NCI-H2227 (cell line): Measurements from ENCODE around the gene RGS4.

Experiments
- DNase-seq: peaks from one replicate; lab custom pipeline; 2025; ENCODE audit not compliant: unreplicated experiment; lab: John Stamatoyannopoulos, UW

RGS4 gene

DNA sequence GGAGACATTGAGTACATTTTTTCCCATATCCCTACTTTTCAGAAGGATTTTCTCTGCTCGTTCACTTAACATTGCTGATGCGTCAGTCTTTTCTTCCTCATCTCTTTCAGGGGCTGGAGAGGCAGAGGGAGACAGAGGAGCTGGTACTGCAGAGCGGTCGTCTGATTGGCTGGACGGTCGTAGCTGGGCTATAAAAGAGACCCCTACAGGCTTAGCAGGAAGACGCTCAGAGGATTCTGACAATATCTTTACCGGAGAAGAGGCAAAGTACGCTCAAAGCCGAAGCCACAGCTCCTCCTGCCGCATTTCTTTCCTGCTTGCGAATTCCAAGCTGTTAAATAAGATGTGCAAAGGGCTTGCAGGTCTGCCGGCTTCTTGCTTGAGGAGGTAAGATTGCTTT lies at the start of gene RGS4:
RGS4 (plus strand) TSS at position 220 of the 400 bp plus-strand sequence; CDS start at position 344, 124 bp downstream.
- peak; percentile 92 for DNase-seq

GRCh38 chr1:163022129-163022528 lies 47.0 kb upstream of the RGS4 start:
- no peak for DNase-seq

GRCh38 chr1:163027610-163028009 lies 41.6 kb upstream of the RGS4 start:
- no peak for DNase-seq

DNA sequence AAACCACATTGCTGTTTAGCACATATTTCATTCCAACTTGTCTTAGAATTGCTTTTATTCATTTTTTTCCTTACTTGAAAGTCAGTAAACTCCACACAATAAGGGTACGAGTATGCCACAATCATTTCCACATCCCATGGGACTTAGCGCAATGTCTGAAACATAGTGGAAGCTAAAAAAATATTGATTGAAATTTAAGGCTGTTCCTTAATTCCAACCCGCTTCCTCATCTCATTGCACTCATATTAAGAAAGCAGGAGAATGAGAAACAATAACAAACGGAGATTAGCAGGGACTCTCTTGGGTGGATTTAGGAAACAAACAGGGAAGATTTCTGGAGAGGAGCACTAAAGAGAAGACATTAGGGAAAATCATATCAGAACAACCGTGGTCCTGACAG lies 39.3 kb upstream of the RGS4 start:
- no peak for DNase-seq

DNA sequence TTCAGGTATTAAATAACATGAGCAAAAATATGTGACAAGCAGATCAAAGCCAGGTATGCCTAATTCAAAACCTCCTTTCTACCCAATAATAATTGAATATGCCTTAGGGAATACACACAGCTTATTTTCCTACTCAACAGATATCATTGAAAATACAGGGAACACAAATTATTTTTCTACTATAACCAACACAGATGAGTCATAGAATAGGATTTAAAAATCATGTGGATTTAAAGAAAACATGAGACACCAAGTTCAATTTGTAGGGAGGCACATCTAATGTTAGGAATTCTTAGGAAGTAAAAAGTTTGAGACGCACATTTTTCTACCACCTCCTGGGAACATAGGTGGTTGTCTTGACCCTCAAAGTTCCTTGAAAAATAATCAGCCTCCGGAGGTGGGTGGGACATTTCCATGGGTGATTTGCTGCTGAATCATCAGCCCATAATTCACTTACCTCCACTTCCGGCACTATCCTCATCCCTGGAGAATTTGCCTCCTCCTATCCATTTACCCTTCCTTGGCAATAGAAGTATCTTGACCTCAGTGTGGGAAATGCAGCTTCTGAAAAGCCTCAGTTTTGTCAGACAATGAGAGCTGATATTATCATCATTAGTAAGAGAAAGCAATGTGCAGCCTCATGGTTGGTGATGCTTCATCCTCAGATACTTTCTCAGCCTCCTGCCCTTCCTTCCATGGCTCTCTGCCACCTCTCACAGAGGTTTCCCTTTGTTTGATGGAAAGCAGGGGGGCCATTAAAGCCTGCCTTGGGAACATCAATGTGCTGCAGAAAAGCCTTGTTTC lies 33.5 kb upstream of the RGS4 start:
- peak; percentile 81 for DNase-seq

- no peak for DNase-seq
Observed at GRCh38 chr1:163036671-163037070, 32.5 kb upstream of the RGS4 start.

- no peak for DNase-seq
Observed at GRCh38 chr1:163038928-163039706, 30.0 kb upstream of the RGS4 start.

DNA sequence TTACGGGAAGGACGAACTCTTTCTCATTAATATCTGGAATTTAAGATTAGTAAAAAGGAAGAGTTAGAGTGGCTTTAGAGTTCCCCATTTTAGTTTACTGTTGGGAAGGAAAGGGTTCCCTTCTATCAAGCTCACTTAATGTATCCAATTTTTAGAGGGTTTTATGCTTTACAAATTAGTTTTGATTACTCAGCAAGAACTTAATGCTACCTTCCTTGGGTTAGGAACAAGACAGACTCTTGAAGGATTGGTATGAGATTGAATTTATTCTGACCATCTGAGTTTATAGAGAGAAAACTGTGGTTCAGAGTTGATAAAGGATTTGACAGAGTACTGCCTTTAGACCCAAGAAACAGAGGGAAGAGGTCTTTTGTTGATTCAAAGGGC lies 29.5 kb upstream of the RGS4 start:
- no peak for DNase-seq

GRCh38 chr1:163046071-163046470 lies 23.1 kb upstream of the RGS4 start:
- no peak for DNase-seq

- no peak for DNase-seq
Observed at GRCh38 chr1:163047951-163048659, 21.1 kb upstream of the RGS4 start.

DNA sequence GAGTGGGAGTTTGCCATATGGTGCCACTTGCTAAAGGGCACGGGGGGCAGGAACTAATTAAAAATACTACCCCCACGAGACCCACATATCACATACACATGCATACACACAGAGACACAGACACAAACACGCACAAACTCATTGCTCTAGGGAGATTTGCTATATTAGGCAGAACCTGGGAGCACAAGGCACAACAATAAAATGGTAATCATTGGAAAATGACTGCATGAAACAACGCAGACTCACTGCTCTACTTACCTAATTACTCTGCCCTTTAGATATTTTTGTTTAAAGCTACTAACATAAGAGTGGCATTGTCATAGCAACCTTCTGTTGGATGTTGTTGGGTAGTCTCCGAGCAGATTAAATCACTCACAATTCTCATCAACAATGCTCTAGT lies 20.3 kb upstream of the RGS4 start:
- DNase-seq: peak; percentile 52

DNA sequence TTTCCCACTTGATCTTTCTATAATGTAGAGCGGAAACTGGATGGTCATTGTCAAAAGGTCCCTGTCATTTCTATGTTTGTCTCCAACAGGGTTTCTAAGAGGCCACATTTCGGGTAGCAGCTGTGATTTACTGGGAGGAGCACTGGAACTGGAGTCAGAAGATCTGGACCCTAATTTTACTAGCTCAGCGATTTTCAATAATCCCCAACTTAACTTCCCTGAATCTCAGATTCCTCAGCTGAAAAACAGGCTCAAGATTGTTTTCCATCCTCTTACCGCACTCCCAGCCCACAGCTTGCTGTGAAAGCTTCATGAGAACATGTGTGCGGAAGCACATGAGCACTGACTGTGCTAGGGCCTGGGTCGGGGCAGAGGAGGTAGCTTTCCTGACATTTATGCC lies 19.9 kb upstream of the RGS4 start:
- no peak for DNase-seq

DNA sequence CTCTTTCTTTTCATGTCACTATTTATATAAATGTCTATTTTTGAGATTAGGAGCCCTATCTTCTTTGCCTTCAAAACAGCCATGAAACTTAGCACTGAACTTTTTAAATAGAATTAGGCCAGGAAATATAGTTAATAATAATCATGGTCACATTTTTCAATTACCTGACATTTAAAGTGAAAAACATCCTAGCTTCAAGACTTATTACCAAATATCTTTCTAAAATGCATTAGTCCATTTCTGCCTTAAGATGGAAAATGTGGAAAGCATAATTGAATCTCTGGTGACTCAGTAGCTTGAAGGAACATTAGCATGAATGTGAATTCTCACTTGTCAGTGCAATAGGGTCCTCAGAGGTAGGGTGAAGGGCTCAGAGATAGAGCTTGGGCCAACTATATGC lies 18.7 kb upstream of the RGS4 start:
- no peak for DNase-seq

DNA sequence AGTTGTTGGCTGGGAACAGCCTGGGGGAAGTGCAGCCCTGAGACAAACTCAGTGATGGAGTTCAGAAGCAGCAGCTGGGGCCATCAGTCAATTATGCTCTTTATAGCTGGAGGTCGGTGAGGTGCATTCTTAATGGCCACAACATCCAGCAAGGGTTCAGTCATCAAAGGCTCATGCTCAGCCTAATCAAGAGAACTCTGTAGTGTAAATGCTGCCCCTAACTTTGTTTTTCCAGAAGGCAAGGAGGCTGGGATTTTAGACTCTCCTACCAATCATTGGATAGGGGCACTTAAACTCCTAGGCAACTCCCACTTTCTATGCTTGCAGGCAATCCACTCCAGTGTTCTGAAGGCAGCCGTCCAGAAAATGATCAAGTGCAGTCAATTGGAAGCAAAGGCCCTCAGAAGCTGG lies 15.0 kb upstream of the RGS4 start:
- peak; percentile 67 for DNase-seq

GRCh38 chr1:163055005-163055404 lies 14.2 kb upstream of the RGS4 start:
- DNase-seq: peak; percentile 11

DNA sequence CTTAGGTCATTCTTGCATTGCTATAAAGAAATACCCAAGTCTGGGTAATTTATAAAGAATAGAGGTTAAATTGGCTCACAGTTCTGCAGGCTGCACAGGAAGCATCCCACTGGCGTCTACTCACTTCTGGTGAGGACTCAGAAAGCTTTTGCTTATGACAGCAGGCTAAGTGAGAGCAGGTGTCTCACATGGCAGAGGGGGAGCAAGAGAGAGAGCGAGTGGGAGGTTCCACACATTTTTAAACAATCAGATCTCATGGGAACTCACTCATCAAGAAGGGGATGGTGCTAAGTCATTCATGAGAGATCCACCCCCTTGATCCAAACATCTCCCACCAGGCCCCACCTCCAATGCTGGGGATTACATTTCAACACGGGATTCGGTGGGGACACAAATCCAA lies 13.6 kb upstream of the RGS4 start:
- DNase-seq: peak; percentile 79

DNA sequence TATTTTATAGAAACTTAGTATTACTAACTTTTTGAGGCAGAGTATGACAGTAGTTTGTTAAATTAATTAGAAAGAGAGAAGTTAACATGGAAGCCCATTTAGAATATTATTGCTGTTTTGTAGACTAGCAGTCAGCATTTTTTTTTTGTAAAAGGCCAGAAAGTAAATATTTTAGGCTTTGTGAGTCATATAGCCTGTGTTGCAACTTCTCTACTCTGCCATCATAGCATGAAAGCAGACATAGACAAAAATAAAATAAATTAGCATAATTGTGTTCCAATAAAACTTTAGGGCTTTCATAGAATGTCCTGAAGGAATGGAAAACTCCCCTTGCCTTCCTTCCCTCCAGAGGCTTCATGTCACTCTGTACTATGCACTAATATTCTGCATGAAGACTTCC lies 12.3 kb upstream of the RGS4 start:
- no peak for DNase-seq

GRCh38 chr1:163060343-163061007 lies 8.7 kb upstream of the RGS4 start:
- no peak for DNase-seq

GRCh38 chr1:163063143-163063542 lies 6.0 kb upstream of the RGS4 start:
- no peak for DNase-seq

- no peak for DNase-seq
Observed at GRCh38 chr1:163063610-163064009, 5.6 kb upstream of the RGS4 start.

- DNase-seq: no peak
Observed at GRCh38 chr1:163066168-163066567, 3.0 kb upstream of the RGS4 start.
